Left lung (tissue), 14 donors: ENCODE data around the gene HHIP. TPM values are rescaled to one million over a fixed set of nuclear protein-coding genes. Genes with fewer than 3 reads are reported as not detected.

Experiments used
- ATAC-seq: fragments of 200-7000 bp; cut with Tn5 transposase; one replicate; pipeline ENCODE4 v1.9.1; 2020; ENCODE audit warnings: moderate library complexity
- DNase-seq, 4 donors: peaks; one replicate each; pipeline ENCODE4 v3.0.0-alpha.2; 2013 to 2020
- H3K27ac ChIP-seq, 2 donors: fragments of 200-600 bp; sonication (generic) in 1 of 2; one replicate each; pipeline versions ENCODE4 v1.5.0 to v1.8.0; 2020 to 2021
- H3K27me3 ChIP-seq, 2 donors: fragments of 200-600 bp; sonication (generic) in 1 of 2; one replicate each; pipeline versions ENCODE4 v1.5.0 to v1.8.0; 2020 to 2021
- H3K36me3 ChIP-seq, 2 donors: fragments of 200-600 bp; sonication (generic) in 1 of 2; one replicate each; pipeline versions ENCODE4 v1.5.0 to v1.8.0; 2020 to 2021
- H3K4me1 ChIP-seq, 2 donors: fragments of 200-600 bp; one replicate each; pipeline ENCODE4 v1.8.0; 2021
- H3K4me3 ChIP-seq, 2 donors: fragments of 200-600 bp; sonication (generic) in 1 of 2; one replicate each; pipeline versions ENCODE4 v1.5.0 to v1.8.0; 2020 to 2021; ENCODE audit warnings: mild to moderate bottlenecking in 1 of 2
- H3K9me3 ChIP-seq, 2 donors: fragments of 200-600 bp; sonication (generic) in 1 of 2; one replicate each; pipeline versions ENCODE4 v1.5.0 to v1.8.0; 2020 to 2021
- intact Hi-C, 2 donors: fragments of 100-400 bp; cut with DNase I; formaldehyde crosslinking; loops; one replicate each; pipeline versions ENCODE4 v1.11.2 to v1.14.2; 2022
- long read RNA-seq, 12 donors: library from polyadenylated mRNA in 2 of 12; unstranded in 2 of 12; transcript quantifications; one replicate each; pipeline ENCODE4 v2.0.0 and lab custom pipeline, GENCODE V29; 2019 to 2026
- polyA plus RNA-seq, 6 donors: library from polyadenylated mRNA; unstranded; fragments of 120-200 nt; gene quantifications; one replicate each; pipeline ENCODE4 v1.2.1, GENCODE V29; 2013; ENCODE audit not compliant: insufficient read length in 6 of 6
- total RNA-seq, 2 donors: library from RNA; stranded (reverse); fragmentation: NEBNext Ultra II Directional; extraction: Animal tissue kit (Norgen Biotek cat#: 25700); gene quantifications; one replicate each; pipeline ENCODE4 v1.2.1, GENCODE V29; 2021
- TF ChIP-seq, protein P1 (sequence below), 2 donors: fragments of 200-600 bp; sonication (generic) in 1 of 2; IDR thresholded peaks; one replicate each; pipeline versions ENCODE4 v1.5.0 to v1.8.0; 2021; ENCODE audit warnings: antibody characterized with exemption in 2 of 2
- donor health status: DM: no; HTN: yes; CAD: no.
- donor health status: DM: no; HTN: no; CAD: no.

Gene HHIP, protein sequence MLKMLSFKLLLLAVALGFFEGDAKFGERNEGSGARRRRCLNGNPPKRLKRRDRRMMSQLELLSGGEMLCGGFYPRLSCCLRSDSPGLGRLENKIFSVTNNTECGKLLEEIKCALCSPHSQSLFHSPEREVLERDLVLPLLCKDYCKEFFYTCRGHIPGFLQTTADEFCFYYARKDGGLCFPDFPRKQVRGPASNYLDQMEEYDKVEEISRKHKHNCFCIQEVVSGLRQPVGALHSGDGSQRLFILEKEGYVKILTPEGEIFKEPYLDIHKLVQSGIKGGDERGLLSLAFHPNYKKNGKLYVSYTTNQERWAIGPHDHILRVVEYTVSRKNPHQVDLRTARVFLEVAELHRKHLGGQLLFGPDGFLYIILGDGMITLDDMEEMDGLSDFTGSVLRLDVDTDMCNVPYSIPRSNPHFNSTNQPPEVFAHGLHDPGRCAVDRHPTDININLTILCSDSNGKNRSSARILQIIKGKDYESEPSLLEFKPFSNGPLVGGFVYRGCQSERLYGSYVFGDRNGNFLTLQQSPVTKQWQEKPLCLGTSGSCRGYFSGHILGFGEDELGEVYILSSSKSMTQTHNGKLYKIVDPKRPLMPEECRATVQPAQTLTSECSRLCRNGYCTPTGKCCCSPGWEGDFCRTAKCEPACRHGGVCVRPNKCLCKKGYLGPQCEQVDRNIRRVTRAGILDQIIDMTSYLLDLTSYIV
- total RNA-seq (10 to 100 TPM; 50.1 to 59.8 TPM), polyA plus RNA-seq (10 to 100 TPM; 17.1 to 49.3 (median 40.1) TPM)
- long read RNA-seq, donor 1, full-length matches to known transcripts, result 11 of 74 reads
- long read RNA-seq, donor 1, partial matches to known transcripts, result 32 of 74 reads
- long read RNA-seq, donor 1, other reads (novel, unspliced or antisense), result 31 of 74 reads
- long read RNA-seq, donor 2, full-length matches to known transcripts, result 2 of 11 reads
- long read RNA-seq, donor 2, partial matches to known transcripts, result 9 of 11 reads
- long read RNA-seq, donor 2, other reads (novel, unspliced or antisense), result 0 of 11 reads
- long read RNA-seq, donor 3, full-length matches to known transcripts, result 6 of 6 reads
- long read RNA-seq, donor 3, partial matches to known transcripts, result 0 of 6 reads
- long read RNA-seq, donor 3, other reads (novel, unspliced or antisense), result 0 of 6 reads
- long read RNA-seq, donor 4, full-length matches to known transcripts, result 15 of 21 reads
- long read RNA-seq, donor 4, partial matches to known transcripts, result 4 of 21 reads
- long read RNA-seq, donor 4, other reads (novel, unspliced or antisense), result 2 of 21 reads
- long read RNA-seq, donor 5, full-length matches to known transcripts, result 7 of 7 reads
- long read RNA-seq, donor 5, partial matches to known transcripts, result 0 of 7 reads
- long read RNA-seq, donor 5, other reads (novel, unspliced or antisense), result 0 of 7 reads
- long read RNA-seq, donor 6, full-length matches to known transcripts, result 8 of 8 reads
- long read RNA-seq, donor 6, partial matches to known transcripts, result 0 of 8 reads
- long read RNA-seq, donor 6, other reads (novel, unspliced or antisense), result 0 of 8 reads
- long read RNA-seq, donor 7, result 0 reads
- long read RNA-seq, donor 8, full-length matches to known transcripts, result 5 of 5 reads
- long read RNA-seq, donor 8, partial matches to known transcripts, result 0 of 5 reads
- long read RNA-seq, donor 8, other reads (novel, unspliced or antisense), result 0 of 5 reads
- long read RNA-seq, donor 9, result 0 reads
- long read RNA-seq, donor 10, full-length matches to known transcripts, result 20 of 22 reads
- long read RNA-seq, donor 10, partial matches to known transcripts, result 2 of 22 reads
- long read RNA-seq, donor 10, other reads (novel, unspliced or antisense), result 0 of 22 reads
- long read RNA-seq, donor 11, full-length matches to known transcripts, result 2 of 2 reads
- long read RNA-seq, donor 11, partial matches to known transcripts, result 0 of 2 reads
- long read RNA-seq, donor 11, other reads (novel, unspliced or antisense), result 0 of 2 reads
- long read RNA-seq, donor 12, full-length matches to known transcripts, result 9 of 14 reads
- long read RNA-seq, donor 12, partial matches to known transcripts, result 5 of 14 reads
- long read RNA-seq, donor 12, other reads (novel, unspliced or antisense), result 0 of 14 reads

DNA sequence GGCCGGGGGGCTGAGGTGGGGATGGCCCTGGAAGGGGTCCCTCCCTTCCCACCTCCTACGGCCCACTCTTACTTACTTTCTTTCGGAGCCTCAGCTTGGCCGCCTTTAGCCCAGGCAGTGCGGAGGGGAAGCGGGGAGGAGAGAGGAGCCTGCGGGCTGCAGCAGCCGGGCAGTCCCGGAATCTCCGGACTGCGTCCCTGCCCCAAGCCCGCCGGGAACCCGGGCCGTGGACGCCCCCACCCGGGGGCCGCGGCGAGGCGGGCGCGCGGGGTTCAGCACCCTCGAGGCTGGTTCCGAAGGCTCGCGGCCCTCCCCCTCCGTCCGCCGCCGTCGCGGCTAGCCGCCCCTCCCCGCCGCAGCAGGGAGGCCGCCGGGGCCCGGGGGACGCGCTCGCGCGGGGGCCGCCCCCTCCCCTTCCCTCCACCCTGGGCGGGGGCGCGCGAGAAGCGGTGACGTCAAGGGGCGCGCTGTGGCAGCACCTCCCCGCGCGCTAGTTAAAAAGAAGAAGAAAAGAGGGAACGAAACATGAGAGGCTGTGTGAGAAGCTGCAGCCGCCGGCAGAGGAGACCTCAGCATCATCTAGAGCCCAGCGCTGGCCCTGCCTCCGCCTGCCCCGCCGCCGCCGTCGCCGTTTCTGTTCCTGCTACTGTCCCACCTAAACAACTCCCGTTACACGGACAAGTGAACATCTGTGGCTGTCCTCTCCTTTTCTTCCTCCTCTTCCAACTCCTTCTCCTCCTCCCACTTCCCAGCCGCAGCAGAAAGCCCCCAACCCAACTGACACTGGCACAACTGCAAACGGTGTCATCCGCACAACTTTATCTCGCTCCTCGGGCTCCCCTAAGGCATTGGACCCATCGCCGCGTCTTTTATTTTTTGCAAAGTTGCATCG lies at the start of gene HHIP:
Gene HHIP, plus strand, starts transcription at position 526 of the 892 bp plus-strand sequence. CDS start 520 bp downstream, outside the sequence.
- Histone ChIP-seq H3K36me3 (no peaks in the 10 kb centered on the region), H3K4me3 (peak within 1 kb of the TSS; percentile 44 to 46), H3K9me3 (no peaks in the 10 kb centered on the region), H3K27me3 (peaks cover 36 to 43% of the 10 kb centered on the region in 2 donors), H3K4me1 (peaks cover 9% of the 10 kb centered on the region in 2 donors), H3K27ac (peak within 1 kb of the TSS; percentile 50 to 51)
- intact Hi-C loops, result no loop called here
- ATAC-seq (peak; percentile 83), DNase-seq (peak; percentile 66 to 87 (median 74))
- TF ChIP-seq, protein P1, sequence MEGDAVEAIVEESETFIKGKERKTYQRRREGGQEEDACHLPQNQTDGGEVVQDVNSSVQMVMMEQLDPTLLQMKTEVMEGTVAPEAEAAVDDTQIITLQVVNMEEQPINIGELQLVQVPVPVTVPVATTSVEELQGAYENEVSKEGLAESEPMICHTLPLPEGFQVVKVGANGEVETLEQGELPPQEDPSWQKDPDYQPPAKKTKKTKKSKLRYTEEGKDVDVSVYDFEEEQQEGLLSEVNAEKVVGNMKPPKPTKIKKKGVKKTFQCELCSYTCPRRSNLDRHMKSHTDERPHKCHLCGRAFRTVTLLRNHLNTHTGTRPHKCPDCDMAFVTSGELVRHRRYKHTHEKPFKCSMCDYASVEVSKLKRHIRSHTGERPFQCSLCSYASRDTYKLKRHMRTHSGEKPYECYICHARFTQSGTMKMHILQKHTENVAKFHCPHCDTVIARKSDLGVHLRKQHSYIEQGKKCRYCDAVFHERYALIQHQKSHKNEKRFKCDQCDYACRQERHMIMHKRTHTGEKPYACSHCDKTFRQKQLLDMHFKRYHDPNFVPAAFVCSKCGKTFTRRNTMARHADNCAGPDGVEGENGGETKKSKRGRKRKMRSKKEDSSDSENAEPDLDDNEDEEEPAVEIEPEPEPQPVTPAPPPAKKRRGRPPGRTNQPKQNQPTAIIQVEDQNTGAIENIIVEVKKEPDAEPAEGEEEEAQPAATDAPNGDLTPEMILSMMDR (IDR thresholded peaks at IDR 0.05), result no peak

DNA sequence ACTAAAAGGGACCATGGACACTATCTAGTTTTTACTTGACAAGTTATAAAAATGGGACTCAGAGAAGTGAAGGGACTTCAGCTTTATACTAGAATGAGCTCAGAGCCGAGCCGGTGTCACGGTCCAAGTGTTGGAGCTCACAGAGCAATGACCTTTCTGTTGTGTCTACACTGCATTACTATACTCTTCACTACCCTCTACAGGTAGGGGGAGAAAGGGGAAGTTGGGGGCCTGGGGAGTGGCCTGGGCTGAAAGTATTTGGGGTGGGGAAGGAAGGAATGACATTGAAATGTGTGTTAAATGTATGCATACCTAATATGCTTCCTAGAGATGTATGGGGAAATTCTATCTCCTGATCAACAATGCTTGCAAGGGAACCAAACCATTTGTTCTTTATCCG lies 48.8 kb upstream of the HHIP start:
- no peaks in the 10 kb centered on the region for H3K36me3 ChIP-seq
- ATAC-seq (no peak), DNase-seq (no peak)
- intact Hi-C loops, result no loop called here
- no peaks in the 10 kb centered on the region for H3K4me1 ChIP-seq
- H3K9me3 ChIP-seq, result no peaks in the 10 kb centered on the region
- TF ChIP-seq, protein P1 (IDR thresholded peaks at IDR 0.05), result no peak
- H3K27me3 ChIP-seq, result no peaks in the 10 kb centered on the region
- no peak overlapping the region for H3K4me3 ChIP-seq
- H3K27ac ChIP-seq, result no peak overlapping the region

DNA sequence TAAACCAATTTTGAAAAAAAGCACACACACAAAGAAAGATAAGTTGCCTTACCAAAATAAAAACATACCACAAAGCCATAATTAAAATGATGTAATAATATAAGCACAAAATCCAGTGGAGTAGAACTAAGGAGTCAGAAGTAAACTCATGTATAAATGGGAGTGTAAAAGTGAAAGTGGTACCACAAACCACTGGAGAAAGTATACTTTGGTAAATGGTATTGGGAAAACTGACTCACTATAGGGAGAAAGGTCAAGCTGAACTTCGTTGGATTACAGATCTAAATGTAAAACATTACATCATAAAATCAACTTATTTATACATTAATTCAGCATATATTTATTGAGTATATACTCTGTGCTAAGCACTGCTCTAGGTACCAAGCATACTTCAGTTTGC lies 46.3 kb upstream of the HHIP start:
- ATAC-seq (no peak), DNase-seq (no peak)
- H3K4me1 ChIP-seq, result no peaks in the 10 kb centered on the region
- H3K4me3 ChIP-seq, result no peak overlapping the region
- no peaks in the 10 kb centered on the region for H3K27me3 ChIP-seq
- no peaks in the 10 kb centered on the region for H3K36me3 ChIP-seq
- intact Hi-C loops, result no loop called here
- TF ChIP-seq, protein P1 (IDR thresholded peaks at IDR 0.05), result no peak
- H3K9me3 ChIP-seq, result peaks cover 0 to 10% of the 10 kb centered on the region in 2 donors
- H3K27ac ChIP-seq, result no peak overlapping the region
